DND-41 (cell line): Measurements from ENCODE around the gene SLC24A3.

Source experiments
- ATAC-seq: fragments of 200-7000 bp; cut with Tn5 transposase; 3 replicates; pipeline ENCODE4 v1.9.1; 2021; ENCODE audit warnings: low read depth; ENCODE audit not compliant: insufficient read depth
- DNase-seq: peaks from one replicate; pipeline ENCODE4 v3.0.0-alpha.2; 2020
- H2AFZ ChIP-seq: 2 replicates; pipeline ENCODE4 v1.6.0; 2012; ENCODE audit warnings: low read depth, low read length
- H3K27ac ChIP-seq: 2 replicates; pipeline ENCODE4 v1.5.1; 2012; ENCODE audit warnings: low read length, inconsistent platforms
- H3K27me3 ChIP-seq: fragments of 200-600 bp; sonication (generic); 2 replicates; pipeline ENCODE4 v1.6.0; 2012; ENCODE audit warnings: low read length, mild to moderate bottlenecking, inconsistent platforms; ENCODE audit not compliant: insufficient read depth, poor library complexity
- H3K36me3 ChIP-seq: 2 replicates; pipeline ENCODE4 v1.5.1; 2012; ENCODE audit warnings: low read length, inconsistent platforms; ENCODE audit not compliant: insufficient read depth
- H3K4me1 ChIP-seq: 2 replicates; pipeline ENCODE4 v1.5.1; 2012; ENCODE audit warnings: mild to moderate bottlenecking, low read length; ENCODE audit not compliant: insufficient read depth
- H3K4me2 ChIP-seq: 2 replicates; pipeline ENCODE4 v1.6.0; 2012; ENCODE audit warnings: mild to moderate bottlenecking, moderate library complexity, low read length, inconsistent platforms; ENCODE audit not compliant: insufficient read depth
- H3K4me3 ChIP-seq, 2 experiments: fragments of 200-600 bp in 1 of 2; shearing (Covaris generic) in 1 of 2; 2 replicates each; pipeline ENCODE4 v1.5.1; 2012 to 2016; ENCODE audit warnings: inconsistent platforms in 2 of 2, low read length in 2 of 2, mild to moderate bottlenecking in 2 of 2, low read depth in 1 of 2, moderate library complexity in 1 of 2
- H3K79me2 ChIP-seq: 2 replicates; pipeline ENCODE4 v1.6.0; 2012; ENCODE audit warnings: low read length, inconsistent platforms; ENCODE audit not compliant: insufficient read depth
- H3K9ac ChIP-seq: 2 replicates; pipeline ENCODE4 v1.6.0; 2012; ENCODE audit warnings: low read depth, mild to moderate bottlenecking, inconsistent platforms, low read length, moderate library complexity
- H3K9me3 ChIP-seq: 2 replicates; pipeline ENCODE4 v1.5.1; 2012; ENCODE audit warnings: low read length, moderate library complexity, mild to moderate bottlenecking, inconsistent platforms; ENCODE audit not compliant: insufficient read depth, severe bottlenecking
- H4K20me1 ChIP-seq: 2 replicates; pipeline ENCODE4 v1.6.0; 2012; ENCODE audit warnings: low read length; ENCODE audit not compliant: insufficient read depth
- EZH2 ChIP-seq: IDR thresholded peaks from 3 replicates; pipeline ENCODE4 v1.6.1; 2012; ENCODE audit warnings: borderline replicate concordance, low read depth, mild to moderate bottlenecking, moderate library complexity, low read length, inconsistent platforms; ENCODE audit not compliant: severe bottlenecking
- TF ChIP-seq, protein P1 (sequence below): IDR thresholded peaks from 2 replicates; pipeline ENCODE4 v1.5.1; 2012; ENCODE audit warnings: borderline replicate concordance, low read length, moderate library complexity, mild to moderate bottlenecking; ENCODE audit not compliant: poor library complexity, severe bottlenecking; ENCODE audit errors: extremely low read depth

SLC24A3 gene

DNA sequence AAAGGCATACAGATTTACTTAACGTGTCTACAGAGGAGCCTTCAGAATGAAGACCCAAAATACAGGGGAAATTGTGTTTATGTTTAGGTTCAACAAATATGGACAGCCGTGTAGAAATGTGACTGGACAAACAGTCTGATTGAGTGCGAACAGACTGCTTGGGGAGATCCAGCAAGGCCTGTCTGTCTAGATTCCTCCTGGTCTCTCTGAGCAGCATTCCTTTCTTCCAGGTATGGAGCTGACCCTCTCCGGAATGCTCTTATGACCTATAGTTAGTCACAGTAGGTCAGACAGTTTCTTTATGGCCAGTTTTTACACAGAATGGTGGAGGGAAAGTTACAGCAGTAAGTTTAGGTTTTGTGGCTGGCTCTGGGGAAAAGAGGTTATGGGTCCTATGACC is 554.6 kb downstream of the SLC24A3 start:
- no peaks in the 10 kb centered on the region for H3K9me3 ChIP-seq
- H4K20me1 ChIP-seq: no peaks in the 10 kb centered on the region
- H3K4me3 ChIP-seq: no peak overlapping the region
- TF ChIP-seq EZH2: no peak
- TF ChIP-seq, protein P1, sequence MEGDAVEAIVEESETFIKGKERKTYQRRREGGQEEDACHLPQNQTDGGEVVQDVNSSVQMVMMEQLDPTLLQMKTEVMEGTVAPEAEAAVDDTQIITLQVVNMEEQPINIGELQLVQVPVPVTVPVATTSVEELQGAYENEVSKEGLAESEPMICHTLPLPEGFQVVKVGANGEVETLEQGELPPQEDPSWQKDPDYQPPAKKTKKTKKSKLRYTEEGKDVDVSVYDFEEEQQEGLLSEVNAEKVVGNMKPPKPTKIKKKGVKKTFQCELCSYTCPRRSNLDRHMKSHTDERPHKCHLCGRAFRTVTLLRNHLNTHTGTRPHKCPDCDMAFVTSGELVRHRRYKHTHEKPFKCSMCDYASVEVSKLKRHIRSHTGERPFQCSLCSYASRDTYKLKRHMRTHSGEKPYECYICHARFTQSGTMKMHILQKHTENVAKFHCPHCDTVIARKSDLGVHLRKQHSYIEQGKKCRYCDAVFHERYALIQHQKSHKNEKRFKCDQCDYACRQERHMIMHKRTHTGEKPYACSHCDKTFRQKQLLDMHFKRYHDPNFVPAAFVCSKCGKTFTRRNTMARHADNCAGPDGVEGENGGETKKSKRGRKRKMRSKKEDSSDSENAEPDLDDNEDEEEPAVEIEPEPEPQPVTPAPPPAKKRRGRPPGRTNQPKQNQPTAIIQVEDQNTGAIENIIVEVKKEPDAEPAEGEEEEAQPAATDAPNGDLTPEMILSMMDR: no peak
- no peak overlapping the region for H3K9ac ChIP-seq
- no peaks in the 10 kb centered on the region for H3K4me1 ChIP-seq
- H3K4me2 ChIP-seq: no peak overlapping the region
- no peak overlapping the region for H2AFZ ChIP-seq
- no peaks in the 10 kb centered on the region for H3K27me3 ChIP-seq
- ATAC-seq (no peak), DNase-seq (no peak)
- H3K36me3 ChIP-seq: no peaks in the 10 kb centered on the region
- no peak overlapping the region for H3K27ac ChIP-seq
- no peaks in the 10 kb centered on the region for H3K79me2 ChIP-seq

DNA sequence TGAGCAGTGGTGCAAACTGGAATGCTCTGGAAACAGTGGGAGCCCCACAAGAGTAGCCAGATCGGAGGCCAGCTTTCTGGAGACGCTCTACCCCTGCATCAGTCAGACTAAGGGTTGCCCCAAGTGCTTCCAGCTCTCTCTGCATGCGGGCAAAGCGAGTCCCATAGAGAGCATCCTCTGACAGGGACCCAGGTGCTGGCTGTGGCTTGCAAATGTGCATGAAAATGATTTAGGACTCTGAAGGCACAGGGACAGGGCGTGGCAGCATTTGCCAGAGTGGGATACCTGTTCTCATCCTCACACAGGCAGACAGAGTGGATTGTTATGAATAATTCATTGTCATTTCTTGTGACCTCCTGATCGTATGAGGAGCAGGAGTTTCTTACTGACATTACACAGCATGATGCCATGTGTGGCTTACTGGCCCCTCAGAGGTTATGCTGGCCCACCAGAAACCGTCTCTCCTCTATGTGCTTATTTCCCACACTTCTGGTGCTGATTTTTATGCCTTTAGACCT is 555.9 kb downstream of the SLC24A3 start:
- Histone ChIP-seq H3K36me3 (no peaks in the 10 kb centered on the region), H3K27ac (no peak overlapping the region), H3K4me3 (no peak overlapping the region), H2AFZ (no peak overlapping the region), H3K9ac (no peak overlapping the region), H3K27me3 (no peaks in the 10 kb centered on the region), H3K4me1 (no peaks in the 10 kb centered on the region), H4K20me1 (no peaks in the 10 kb centered on the region), H3K9me3 (no peaks in the 10 kb centered on the region), H3K79me2 (no peaks in the 10 kb centered on the region), H3K4me2 (no peak overlapping the region)
- TF ChIP-seq, protein P1: no peak
- no peak for TF ChIP-seq EZH2
- no peak for ATAC-seq
- DNase-seq: no peak

DNA sequence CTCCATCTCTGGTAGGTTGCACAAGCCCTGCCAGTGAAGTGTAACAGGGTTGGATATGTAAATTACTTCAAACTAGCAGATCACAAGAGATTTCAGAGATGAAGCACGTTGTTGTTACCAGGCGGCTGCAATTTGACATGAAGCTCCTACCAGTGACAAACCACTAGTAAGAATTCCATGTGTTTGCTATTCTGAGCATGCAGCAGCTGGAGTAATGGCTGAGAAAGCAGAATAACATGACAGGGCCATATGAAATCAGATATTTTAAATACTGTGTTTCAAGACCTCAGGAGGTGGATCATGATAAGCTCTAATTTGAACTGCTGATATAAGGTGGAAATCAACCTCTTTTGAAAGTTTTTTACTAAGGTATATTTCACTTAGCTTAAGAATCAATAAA is 557.1 kb downstream of the SLC24A3 start:
- H3K27me3 ChIP-seq: no peaks in the 10 kb centered on the region
- no peak overlapping the region for H3K4me2 ChIP-seq
- H3K27ac ChIP-seq: no peak overlapping the region
- no peak overlapping the region for H3K9ac ChIP-seq
- H3K36me3 ChIP-seq: no peaks in the 10 kb centered on the region
- H3K79me2 ChIP-seq: no peaks in the 10 kb centered on the region
- H4K20me1 ChIP-seq: no peaks in the 10 kb centered on the region
- DNase-seq (no peak), ATAC-seq (no peak)
- no peak for TF ChIP-seq EZH2
- TF ChIP-seq, protein P1: no peak
- H3K9me3 ChIP-seq: no peaks in the 10 kb centered on the region
- H3K4me3 ChIP-seq: no peak overlapping the region
- H3K4me1 ChIP-seq: no peaks in the 10 kb centered on the region
- H2AFZ ChIP-seq: no peak overlapping the region

DNA sequence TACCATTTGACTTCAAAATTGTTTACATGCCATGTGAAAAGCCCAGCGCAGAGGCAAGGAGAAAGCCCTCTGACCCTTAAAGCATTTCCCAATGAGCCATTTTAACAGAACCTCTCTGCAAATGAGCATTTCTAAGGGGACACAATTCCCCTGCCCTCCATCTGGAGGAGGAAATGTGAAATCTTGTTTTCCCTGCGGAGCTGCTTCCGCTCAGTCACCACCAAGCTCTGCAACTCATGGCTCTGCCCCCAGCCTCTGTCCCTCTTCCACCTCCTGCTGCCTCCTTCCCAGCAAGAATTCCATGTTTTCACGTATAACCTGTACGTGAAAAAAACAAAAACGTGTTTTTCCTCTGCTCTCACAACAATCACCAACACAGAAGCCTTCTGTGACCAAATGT is 557.9 kb downstream of the SLC24A3 start:
- Histone ChIP-seq H3K4me1 (no peaks in the 10 kb centered on the region), H2AFZ (no peak overlapping the region), H3K36me3 (no peaks in the 10 kb centered on the region), H4K20me1 (no peaks in the 10 kb centered on the region), H3K9ac (no peak overlapping the region), H3K27me3 (no peaks in the 10 kb centered on the region), H3K79me2 (no peaks in the 10 kb centered on the region), H3K27ac (no peak overlapping the region), H3K4me3 (no peak overlapping the region), H3K9me3 (no peaks in the 10 kb centered on the region), H3K4me2 (no peak overlapping the region)
- DNase-seq (no peak), ATAC-seq (no peak)
- TF ChIP-seq EZH2: no peak
- TF ChIP-seq, protein P1: no peak
